Right lobe of liver (tissue), 6 donors: Measurements from ENCODE around the gene MSANTD1. TPM values are rescaled to one million over a fixed set of nuclear protein-coding genes. Genes with fewer than 3 reads are reported as not detected.

ENCODE experiments used
- ATAC-seq, 4 donors: fragments of 200-7000 bp; cut with Tn5 transposase; one replicate each; pipeline ENCODE4 v1.9.1; 2020; ENCODE audit warnings: mild to moderate bottlenecking in 4 of 4, moderate library complexity in 4 of 4
- DNase-seq, 3 donors: peaks; one replicate each; pipeline ENCODE4 v3.0.0-alpha.2; 2020
- H3K27ac ChIP-seq, 3 donors: fragments of 200-600 bp; one replicate each; pipeline ENCODE4 v1.8.0; 2022
- H3K27me3 ChIP-seq, 2 donors: fragments of 200-600 bp; one replicate each; pipeline ENCODE4 v1.8.0; 2022
- H3K36me3 ChIP-seq, 4 donors: fragments of 200-600 bp; sonication (generic) in 1 of 4; one replicate each; pipeline versions ENCODE4 v1.5.1 to v1.8.0; 2017 to 2022; ENCODE audit warnings: control low read depth in 1 of 4
- H3K4me1 ChIP-seq, 4 donors: fragments of 200-600 bp; sonication (generic) in 1 of 4; one replicate each; pipeline versions ENCODE4 v1.5.1 to v1.8.0; 2017 to 2022; ENCODE audit warnings: control low read depth in 1 of 4
- H3K4me3 ChIP-seq, 3 donors: fragments of 200-600 bp; one replicate each; pipeline ENCODE4 v1.8.0; 2022
- H3K9me3 ChIP-seq, 4 donors: fragments of 200-600 bp; sonication (generic) in 1 of 4; one replicate each; pipeline versions ENCODE4 v1.5.1 to v1.8.0; 2017 to 2022; ENCODE audit warnings: control low read depth in 1 of 4
- CTCF ChIP-seq, 4 donors: fragments of 200-600 bp in 3 of 4; fragments of 450-650 bp in 1 of 4; IDR thresholded peaks; one replicate each; pipeline versions ENCODE4 v1.5.1 to v1.8.0; 2016 to 2022; ENCODE audit warnings: antibody characterized with exemption in 4 of 4, mild to moderate bottlenecking in 2 of 4
- POLR2A ChIP-seq: fragments of 450-650 bp; IDR thresholded peaks from one replicate; pipeline ENCODE4 v1.6.1; 2017; ENCODE audit warnings: antibody characterized with exemption, mild to moderate bottlenecking
- WGBS: methylation state at CpG from one replicate; pipeline ENCODE4 v1.1.6; 2018; ENCODE audit warnings: low coverage, low lambda C conversion rate; ENCODE audit not compliant: insufficient coverage; ENCODE audit errors: missing lambda C conversion rate; 5-methylcytosine and 5-hydroxymethylcytosine counted together
- intact Hi-C, 2 donors: fragments of 100-400 bp; cut with DNase I; formaldehyde crosslinking; loops; one replicate each; pipeline versions ENCODE4 v1.11.2 to v1.14.1; 2022
- total RNA-seq, 6 experiments: library from RNA; depleted of rRNA in 2 of 6; stranded (reverse); fragments of >200 nt in 2 of 6; fragmentation: NEBNext Ultra II Directional in 3 of 6; extraction: Animal tissue kit (Norgen Biotek cat#: 25700) in 3 of 6; gene quantifications; one replicate each; pipeline versions ENCODE4 v1.1.0 to v1.2.4, GENCODE V29; 2016 to 2023
- donor health status: DM: no; HTN: yes; CAD: no.
- donor health status: DM: no; HTN: no; CAD: no.
- donor health status: DM: no; HTN: no; CAD: no.
- donor health status: DM: no; HTN: yes; CAD: no.
- donor health status: DM: no; HTN: yes; CAD: no.

The MSANTD1 gene
- total RNA-seq, 6 experiments from 2014 or later = 0.46 to 0.84 (median 0.64) TPM; not detected in 1

DNA sequence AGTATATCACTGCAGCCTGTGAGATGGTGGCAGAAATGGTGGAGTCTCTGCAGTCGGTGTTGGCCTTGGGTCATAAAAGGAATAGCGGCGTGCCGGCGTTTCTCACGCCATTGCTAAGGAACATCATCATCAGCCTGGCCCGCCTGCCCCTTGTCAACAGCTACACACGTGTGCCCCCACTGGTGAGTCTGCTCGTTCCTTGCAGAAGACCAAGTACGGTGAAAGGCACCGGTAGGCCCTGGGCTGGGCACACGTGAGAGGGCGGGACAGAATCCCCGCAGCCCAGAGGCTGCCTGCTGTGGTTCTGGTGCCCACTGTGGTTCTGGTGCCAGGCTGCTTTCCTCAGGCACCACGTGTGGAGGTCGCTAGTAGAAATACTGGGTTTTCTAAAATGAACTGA lies 31.2 kb upstream of the MSANTD1 start:
- Histone ChIP-seq H3K27ac (no peak overlapping the region), H3K27me3 (no peaks in the 10 kb centered on the region), H3K4me1 (no peaks in the 10 kb centered on the region), H3K36me3 (peaks cover 11 to 93% (median 27%) of the 10 kb centered on the region in 4 donors), H3K4me3 (no peak overlapping the region), H3K9me3 (no peaks in the 10 kb centered on the region)
- TF ChIP-seq POLR2A = no peak
- TF ChIP-seq CTCF (IDR thresholded peaks at IDR 0.05) = no peak
- DNase-seq (no peak), ATAC-seq (no peak)
- intact Hi-C loops = no loop called here
- WGBS = 82% methylated on average over 6 of the region's 16 CpGs

DNA sequence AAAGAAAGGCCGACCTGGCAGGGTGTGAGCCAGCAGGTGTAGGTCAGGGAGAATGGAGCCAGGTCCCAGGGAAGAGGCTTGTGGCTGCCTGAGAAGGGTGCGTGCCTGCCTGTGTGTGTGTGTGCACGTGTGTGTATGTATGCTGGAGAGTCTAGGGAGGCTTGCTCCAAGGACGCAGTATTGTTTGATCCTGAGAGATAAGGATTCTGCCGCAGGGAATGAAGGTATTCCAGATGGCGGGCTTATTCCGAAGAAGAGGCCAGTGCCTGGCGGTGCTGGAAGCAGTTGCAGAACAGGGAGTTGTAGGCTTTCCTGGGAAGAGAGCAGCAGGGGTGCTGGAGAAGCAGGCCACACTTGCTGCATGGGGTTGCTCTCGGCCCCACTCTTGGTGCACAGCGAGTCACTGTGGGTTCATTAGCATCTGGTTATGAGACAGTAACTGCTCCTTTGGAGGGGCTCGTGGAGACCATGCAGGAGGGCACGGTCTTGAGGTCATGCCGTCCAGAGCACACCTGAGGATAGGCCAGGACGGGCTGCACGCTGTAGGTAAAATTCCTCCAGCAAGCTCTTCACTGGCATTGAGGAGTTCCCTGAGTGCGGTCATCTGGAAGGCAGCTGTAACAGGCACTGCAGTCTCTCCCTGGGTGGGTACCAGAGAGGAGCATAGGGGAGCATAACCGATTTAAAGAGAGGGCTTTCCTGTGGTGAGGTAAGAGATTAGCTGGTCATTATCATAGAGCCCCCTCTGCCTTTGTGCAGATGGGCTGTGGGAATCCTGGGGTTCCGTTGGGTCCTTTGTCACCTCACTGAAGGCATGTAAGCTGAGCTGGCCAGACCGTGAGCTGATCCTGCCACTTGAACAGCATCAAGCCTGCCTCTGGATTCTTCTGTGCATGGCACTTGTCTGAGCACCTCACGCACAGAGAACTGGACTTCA lies 29.9 kb upstream of the MSANTD1 start:
- ATAC-seq = peak in 1 of 4 donors; percentile 7
- no peak overlapping the region for H3K27ac ChIP-seq
- H3K27me3 ChIP-seq = no peaks in the 10 kb centered on the region
- no peak for TF ChIP-seq POLR2A
- TF ChIP-seq CTCF (IDR thresholded peaks at IDR 0.05) = no peak
- no peaks in the 10 kb centered on the region for H3K4me1 ChIP-seq
- H3K9me3 ChIP-seq = no peaks in the 10 kb centered on the region
- no peak overlapping the region for H3K4me3 ChIP-seq
- H3K36me3 ChIP-seq = peaks cover 11 to 93% (median 30%) of the 10 kb centered on the region in 4 donors
- intact Hi-C loops = no loop called here
- DNase-seq = no peak
- WGBS = 95% methylated on average over 10 of the region's 20 CpGs

DNA sequence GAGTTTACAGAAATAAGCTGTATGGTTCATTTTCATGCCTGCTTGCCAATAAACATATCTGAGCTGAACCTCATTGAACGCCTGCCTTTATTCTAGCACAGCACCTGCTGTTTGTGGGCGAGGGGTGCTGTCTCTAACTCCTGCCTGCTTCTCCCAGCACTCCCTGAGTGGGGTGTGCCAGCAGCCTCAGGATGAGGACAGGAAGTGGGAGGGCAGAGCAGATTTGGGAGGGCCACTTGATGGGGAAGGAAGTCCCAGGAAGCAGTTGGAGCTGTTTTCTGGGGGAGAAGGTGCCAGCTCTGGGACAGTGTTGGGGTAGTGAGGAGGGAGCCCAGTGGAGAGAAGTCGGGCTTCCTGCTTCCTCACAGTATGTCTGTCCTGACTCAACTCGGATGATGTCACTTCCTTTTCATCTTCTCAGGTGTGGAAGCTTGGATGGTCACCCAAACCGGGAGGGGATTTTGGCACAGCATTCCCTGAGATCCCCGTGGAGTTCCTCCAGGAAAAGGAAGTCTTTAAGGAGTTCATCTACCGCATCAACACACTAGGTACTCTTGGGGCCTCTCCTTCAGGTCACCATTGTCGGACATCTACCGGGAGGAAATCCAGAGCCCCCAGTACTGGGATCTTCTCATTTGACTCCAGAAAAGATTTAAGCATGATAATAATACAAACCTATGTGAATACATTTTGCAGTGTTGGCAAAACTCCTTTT lies 29.0 kb upstream of the MSANTD1 start:
- DNase-seq = no peak
- no peak for TF ChIP-seq CTCF (IDR thresholded peaks at IDR 0.05)
- Histone ChIP-seq H3K36me3 (peaks cover 9 to 94% (median 31%) of the 10 kb centered on the region in 4 donors), H3K4me1 (no peaks in the 10 kb centered on the region), H3K27ac (no peak overlapping the region), H3K4me3 (no peak overlapping the region), H3K27me3 (no peaks in the 10 kb centered on the region), H3K9me3 (no peaks in the 10 kb centered on the region)
- intact Hi-C loops = no loop called here
- WGBS = 100% methylated on average over 3 of the region's 9 CpGs
- ATAC-seq = peak in 1 of 4 donors; percentile 29

DNA sequence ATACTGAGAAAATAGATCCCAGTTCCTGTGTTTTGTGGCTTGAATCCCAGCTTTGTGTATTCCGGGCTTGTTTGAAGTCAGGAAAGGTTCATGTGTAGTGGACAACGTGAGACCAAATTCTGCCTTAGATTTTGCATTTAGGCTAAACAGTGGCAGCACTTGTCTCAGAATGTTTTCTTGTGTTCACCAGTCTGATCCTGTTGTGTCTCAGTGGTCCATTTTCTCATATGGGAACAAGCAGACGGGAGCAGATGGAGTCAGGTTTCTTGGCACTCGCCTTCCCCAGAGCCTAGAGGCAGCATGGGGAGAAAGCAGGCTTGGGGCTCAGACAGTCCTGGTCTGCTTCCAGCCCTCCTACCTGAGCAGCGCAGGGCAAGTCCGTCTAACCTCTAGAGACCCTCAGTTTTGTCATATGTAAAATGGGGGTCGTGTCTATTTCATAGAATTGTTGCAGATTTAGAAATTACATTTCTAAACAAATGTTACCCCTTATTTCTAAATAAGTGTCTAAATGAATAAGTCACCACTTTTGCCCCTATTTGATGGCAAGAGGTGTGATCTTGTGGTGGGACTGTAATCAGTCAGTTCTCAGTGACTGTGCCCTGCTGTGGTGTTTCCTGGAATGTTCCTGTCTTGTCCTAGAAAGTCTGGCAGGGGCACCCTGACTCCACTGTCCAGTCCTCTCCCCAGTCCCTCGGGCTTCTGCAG lies 28.3 kb upstream of the MSANTD1 start:
- no peak overlapping the region for H3K27ac ChIP-seq
- no peaks in the 10 kb centered on the region for H3K4me1 ChIP-seq
- DNase-seq (no peak), ATAC-seq (no peak)
- 74% methylated on average over 5 of the region's 8 CpGs for WGBS
- H3K27me3 ChIP-seq = no peaks in the 10 kb centered on the region
- TF ChIP-seq POLR2A (no peak), CTCF (IDR thresholded peaks at IDR 0.05) (no peak)
- H3K36me3 ChIP-seq = peaks cover 6 to 91% (median 30%) of the 10 kb centered on the region in 4 donors
- intact Hi-C loops = no loop called here
- H3K9me3 ChIP-seq = no peaks in the 10 kb centered on the region
- H3K4me3 ChIP-seq = no peak overlapping the region
